OCI-LY3 (cell line): ENCODE data around the gene TMEM259.

Experiments used
- H2AFZ ChIP-seq: fragments of 200-600, 300-600 bp; shearing (Covaris generic); 2 replicates; pipeline ENCODE4 v1.6.0; 2014; ENCODE audit warnings: antibody characterized with exemption, low read depth, low read length
- H3K27ac ChIP-seq: fragments of 200-600, 300-600 bp; sonication (generic); 2 replicates; pipeline ENCODE4 v1.5.1; 2014; ENCODE audit warnings: mild to moderate bottlenecking, low read length, moderate library complexity, mixed read lengths
- H3K27me3 ChIP-seq: fragments of 200-600, 300-600 bp; sonication (generic); 2 replicates; pipeline ENCODE4 v1.6.1; 2014; ENCODE audit warnings: low read depth, low read length, mixed read lengths
- H3K36me3 ChIP-seq: fragments of 200-600, 300-600 bp; sonication (generic); replicated peaks from 2 replicates; pipeline ENCODE3; 2014; ENCODE audit warnings: low read depth, low read length, mixed read lengths
- H3K4me1 ChIP-seq: fragments of 300-600, 200-600 bp; sonication (generic); 2 replicates; pipeline ENCODE4 v1.6.1; 2014; ENCODE audit warnings: low read length, mixed read lengths
- H3K4me2 ChIP-seq: fragments of 200-600, 300-600 bp; sonication (generic); 2 replicates; pipeline ENCODE4 v1.6.1; 2014; ENCODE audit warnings: low read length, mixed read lengths
- H3K4me3 ChIP-seq: fragments of 300-600, 200-600 bp; sonication (generic); 2 replicates; pipeline ENCODE4 v1.5.1; 2014; ENCODE audit warnings: antibody characterized with exemption, mild to moderate bottlenecking, low read length, moderate library complexity
- H3K79me2 ChIP-seq: fragments of 300-600, 200-600 bp; shearing (Covaris generic); 2 replicates; pipeline ENCODE4 v1.6.1; 2014; ENCODE audit warnings: mild to moderate bottlenecking, low read length, mixed read lengths
- H3K9ac ChIP-seq: fragments of 300-600, 200-600 bp; shearing (Covaris generic); 2 replicates; pipeline ENCODE4 v1.6.0; 2014; ENCODE audit warnings: mild to moderate bottlenecking, low read length, moderate library complexity
- H3K9me3 ChIP-seq: fragments of 200-600, 300-600 bp; shearing (Covaris generic); 2 replicates; pipeline ENCODE4 v1.6.1; 2014; ENCODE audit warnings: low read length, mixed read lengths; ENCODE audit not compliant: insufficient read depth
- H4K20me1 ChIP-seq: fragments of 200-600, 300-600 bp; sonication (generic); 2 replicates; pipeline ENCODE4 v1.6.1; 2016; ENCODE audit warnings: low read length, mixed read lengths; ENCODE audit not compliant: insufficient read depth
- CTCF ChIP-seq: fragments of 200-600, 300-600 bp; sonication (generic); IDR thresholded peaks from 2 replicates; pipeline ENCODE4 v1.5.1; 2014; ENCODE audit warnings: antibody characterized with exemption, low read length, low read depth
- EZH2phosphoT487 ChIP-seq: fragments of 200-600 bp; shearing (Covaris generic); IDR thresholded peaks from 2 replicates; pipeline ENCODE4 v1.6.1; 2018; ENCODE audit warnings: antibody characterized with exemption, mixed run types, low read depth

Gene TMEM259

GRCh38 chr19:1055028-1055425, 34.1 kb upstream of the TMEM259 start:
- no peak for TF ChIP-seq CTCF
- TF ChIP-seq EZH2phosphoT487 = no peak
- Histone ChIP-seq H3K36me3 (peaks cover 21% of the 10 kb centered on the region), H3K9ac (no peak overlapping the region)

GRCh38 chr19:1054102-1055027, 33.4 kb upstream of the TMEM259 start:
- H3K9me3 ChIP-seq = no peaks in the 10 kb centered on the region
- no peaks in the 10 kb centered on the region for H3K27me3 ChIP-seq
- no peak overlapping the region for H3K4me3 ChIP-seq
- no peak overlapping the region for H3K9ac ChIP-seq
- H3K27ac ChIP-seq = no peak overlapping the region
- no peak overlapping the region for H2AFZ ChIP-seq
- H4K20me1 ChIP-seq = no peaks in the 10 kb centered on the region
- no peaks in the 10 kb centered on the region for H3K4me1 ChIP-seq
- no peaks in the 10 kb centered on the region for H3K79me2 ChIP-seq
- H3K4me2 ChIP-seq = no peak overlapping the region
- H3K36me3 ChIP-seq = peaks cover 21% of the 10 kb centered on the region
- TF ChIP-seq CTCF (no peak), EZH2phosphoT487 (no peak)

More at GRCh38 chr19:1055028-1055425, 34.1 kb upstream of the TMEM259 start:
- Histone ChIP-seq H3K79me2 (no peaks in the 10 kb centered on the region), H3K27ac (no peak overlapping the region), H3K4me2 (no peak overlapping the region), H4K20me1 (no peaks in the 10 kb centered on the region), H2AFZ (no peak overlapping the region), H3K27me3 (no peaks in the 10 kb centered on the region), H3K9me3 (no peaks in the 10 kb centered on the region), H3K4me1 (no peaks in the 10 kb centered on the region), H3K4me3 (no peak overlapping the region)

GRCh38 chr19:1053176-1054101, 32.5 kb upstream of the TMEM259 start:
- no peaks in the 10 kb centered on the region for H3K4me1 ChIP-seq
- H2AFZ ChIP-seq = no peak overlapping the region
- H4K20me1 ChIP-seq = no peaks in the 10 kb centered on the region
- no peaks in the 10 kb centered on the region for H3K9me3 ChIP-seq
- H3K27me3 ChIP-seq = no peaks in the 10 kb centered on the region
- peaks cover 24% of the 10 kb centered on the region for H3K36me3 ChIP-seq
- no peaks in the 10 kb centered on the region for H3K79me2 ChIP-seq
- no peak overlapping the region for H3K27ac ChIP-seq
- no peak overlapping the region for H3K4me2 ChIP-seq
- no peak for TF ChIP-seq EZH2phosphoT487
- TF ChIP-seq CTCF = no peak
- no peak overlapping the region for H3K9ac ChIP-seq
- H3K4me3 ChIP-seq = no peak overlapping the region
